Measurements from ENCODE around the gene ZNF280A.
A peak's percentile ranks its signal among the peaks of the same experiment; 100 is the strongest.

Gene ZNF280A

DNA sequence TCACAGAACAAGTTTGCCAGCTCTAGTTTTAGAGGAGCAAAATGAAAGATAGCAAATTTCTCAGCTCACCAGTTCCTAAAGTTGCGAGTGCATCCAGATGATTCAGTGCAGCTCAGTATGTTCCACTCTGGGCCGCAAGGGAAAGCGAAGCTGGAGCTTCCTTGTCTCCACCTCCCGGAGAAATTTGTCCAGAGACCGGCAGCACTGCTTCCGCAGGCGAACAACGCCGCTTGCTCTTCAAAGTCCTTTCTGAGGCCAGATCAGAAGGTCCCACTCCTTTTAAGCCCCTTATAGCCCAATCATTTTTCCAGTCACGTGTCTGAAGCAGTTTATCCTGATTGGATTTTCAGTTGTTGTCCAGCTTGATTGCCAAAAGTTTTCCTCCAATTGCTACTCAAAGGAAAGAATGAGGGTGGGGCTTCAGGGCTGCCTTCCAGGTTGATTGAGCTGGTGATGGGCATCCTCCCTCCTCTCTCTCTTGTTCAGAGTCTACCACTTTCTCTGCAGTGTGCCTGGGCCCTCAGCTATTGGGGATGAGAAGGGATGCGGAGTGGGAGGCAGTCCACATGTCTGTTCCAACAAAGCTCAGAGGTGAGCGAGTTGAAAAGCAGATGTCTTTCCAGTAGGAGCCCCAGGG, at the start of gene ZNF280A:
Gene ZNF280A (minus strand): TSS at position 251 of the 637 bp plus-strand sequence. CDS start 4,640 bp downstream, outside the sequence.
- H3K27me3 ChIP-seq (ENCODE audit: low read depth): no peaks in the 10 kb centered on the region; the same call in 1 of the 2 replicates

GRCh38 chr22:22569218-22569617, 49.1 kb upstream of the ZNF280A start:
- no peak for DNase-seq (ENCODE audit: low spot score in 2 of 2)

More for the DNA sequence above, at the start of gene ZNF280A:
- in situ Hi-C loops (cut with MboI; ENCODE audit: low sequenced_read_pairs): no loop called here
- H3K4me3 ChIP-seq: no peak within 1 kb of the TSS
- DNase-seq (ENCODE audit: low spot score in 2 of 2): no peak
- no peaks in the 10 kb centered on the region for H3K9me3 ChIP-seq
- no peaks in the 10 kb centered on the region; the same call in 1 of the 2 replicates for H3K4me1 ChIP-seq
- H3K36me3 ChIP-seq (replicated peaks): no peaks in the 10 kb centered on the region

DNA sequence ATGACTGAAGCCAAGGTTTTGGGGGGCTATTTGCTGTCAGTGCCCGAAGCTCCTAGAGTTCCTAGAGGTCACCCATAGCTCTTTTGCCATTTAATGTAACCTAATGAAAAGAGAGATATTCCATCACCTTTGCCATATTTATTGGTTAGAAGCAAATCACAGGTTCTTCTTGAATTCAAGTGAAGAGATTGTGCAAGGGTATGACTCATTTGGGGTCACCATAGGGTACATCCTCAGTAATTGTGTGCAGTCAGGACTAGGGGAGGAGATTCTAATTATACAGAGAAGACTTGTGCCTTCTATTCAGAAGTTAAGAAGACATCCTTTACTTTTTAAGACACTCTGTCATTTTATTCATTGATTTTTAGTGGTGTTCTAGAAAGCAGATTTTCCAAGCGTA, 45.9 kb upstream of the ZNF280A start:
- Histone ChIP-seq H3K36me3 (replicated peaks) (no peaks in the 10 kb centered on the region), H3K27me3 (ENCODE audit: low read depth) (peaks cover 3% of the 10 kb centered on the region; the same call in 1 of the 2 replicates), H3K4me1 (no peaks in the 10 kb centered on the region), H3K4me3 (no peak overlapping the region), H3K9me3 (no peaks in the 10 kb centered on the region)
- in situ Hi-C loops (cut with MboI; ENCODE audit: low sequenced_read_pairs): no loop called here
- DNase-seq (ENCODE audit: low spot score in 2 of 2): no peak

More at GRCh38 chr22:22569218-22569617, 49.1 kb upstream of the ZNF280A start:
- Histone ChIP-seq H3K4me1 (no peaks in the 10 kb centered on the region), H3K27me3 (ENCODE audit: low read depth) (peaks cover 3% of the 10 kb centered on the region), H3K36me3 (replicated peaks) (no peaks in the 10 kb centered on the region), H3K4me3 (no peak overlapping the region), H3K9me3 (no peaks in the 10 kb centered on the region)
- in situ Hi-C loops (cut with MboI; ENCODE audit: low sequenced_read_pairs): no loop called here

- Histone ChIP-seq H3K4me1 (no peaks in the 10 kb centered on the region), H3K36me3 (replicated peaks) (no peaks in the 10 kb centered on the region), H3K27me3 (ENCODE audit: low read depth) (no peaks in the 10 kb centered on the region), H3K4me3 (peak within 1 kb of the TSS; percentile 27), H3K9me3 (no peaks in the 10 kb centered on the region)
- DNase-seq (ENCODE audit: low spot score in 2 of 2): peak; percentile 55 to 92
- in situ Hi-C loops (cut with MboI; ENCODE audit: low sequenced_read_pairs): no loop called here
Measured at GRCh38 chr22:22558972-22559603, 39.0 kb upstream of the ZNF280A start, which contains the start of gene PRAME. Gene PRAME, minus strand, starts transcription at chr22:22559265. Its CDS starts 2,433 bp downstream, at chr22:22556832.

- Histone ChIP-seq H3K36me3 (replicated peaks) (no peaks in the 10 kb centered on the region), H3K9me3 (no peaks in the 10 kb centered on the region), H3K4me1 (no peaks in the 10 kb centered on the region), H3K27me3 (ENCODE audit: low read depth) (no peaks in the 10 kb centered on the region), H3K4me3 (peak overlapping the region; percentile 27)
- in situ Hi-C loops (cut with MboI; ENCODE audit: low sequenced_read_pairs): no loop called here
- DNase-seq (ENCODE audit: low spot score in 2 of 2): no peak
Measured at GRCh38 chr22:22558071-22558971, 38.3 kb upstream of the ZNF280A start.

GRCh38 chr22:22556995-22557925, 37.2 kb upstream of the ZNF280A start:
- no peaks in the 10 kb centered on the region for H3K9me3 ChIP-seq
- no peaks in the 10 kb centered on the region for H3K27me3 ChIP-seq (ENCODE audit: low read depth)
- H3K4me3 ChIP-seq: no peak overlapping the region
- H3K4me1 ChIP-seq: no peaks in the 10 kb centered on the region
- in situ Hi-C loops (cut with MboI; ENCODE audit: low sequenced_read_pairs): no loop called here
- DNase-seq (ENCODE audit: low spot score in 2 of 2): no peak
- H3K36me3 ChIP-seq (replicated peaks): no peaks in the 10 kb centered on the region

- in situ Hi-C loops (cut with MboI; ENCODE audit: low sequenced_read_pairs): no loop called here
- no peak for DNase-seq (ENCODE audit: low spot score in 2 of 2)
- Histone ChIP-seq H3K9me3 (no peaks in the 10 kb centered on the region), H3K4me3 (no peak overlapping the region), H3K27me3 (ENCODE audit: low read depth) (no peaks in the 10 kb centered on the region), H3K4me1 (no peaks in the 10 kb centered on the region), H3K36me3 (replicated peaks) (no peaks in the 10 kb centered on the region)
Measured at GRCh38 chr22:22556578-22556977, 36.5 kb upstream of the ZNF280A start.

GRCh38 chr22:22555596-22555995, 35.5 kb upstream of the ZNF280A start:
- H3K4me1 ChIP-seq: no peaks in the 10 kb centered on the region

GRCh38 chr22:22554587-22555284, 34.7 kb upstream of the ZNF280A start:
- Histone ChIP-seq H3K27me3 (ENCODE audit: low read depth) (no peaks in the 10 kb centered on the region), H3K9me3 (no peaks in the 10 kb centered on the region), H3K36me3 (replicated peaks) (no peaks in the 10 kb centered on the region), H3K4me1 (no peaks in the 10 kb centered on the region), H3K4me3 (no peak overlapping the region)
- in situ Hi-C loops (cut with MboI; ENCODE audit: low sequenced_read_pairs): no loop called here
- no peak for DNase-seq (ENCODE audit: low spot score in 2 of 2)

More at GRCh38 chr22:22555596-22555995, 35.5 kb upstream of the ZNF280A start:
- no peaks in the 10 kb centered on the region for H3K27me3 ChIP-seq (ENCODE audit: low read depth)
- in situ Hi-C loops (cut with MboI; ENCODE audit: low sequenced_read_pairs): no loop called here
- no peak overlapping the region for H3K4me3 ChIP-seq
- DNase-seq (ENCODE audit: low spot score in 2 of 2): no peak
- H3K9me3 ChIP-seq: no peaks in the 10 kb centered on the region
- no peaks in the 10 kb centered on the region for H3K36me3 ChIP-seq (replicated peaks)

DNA sequence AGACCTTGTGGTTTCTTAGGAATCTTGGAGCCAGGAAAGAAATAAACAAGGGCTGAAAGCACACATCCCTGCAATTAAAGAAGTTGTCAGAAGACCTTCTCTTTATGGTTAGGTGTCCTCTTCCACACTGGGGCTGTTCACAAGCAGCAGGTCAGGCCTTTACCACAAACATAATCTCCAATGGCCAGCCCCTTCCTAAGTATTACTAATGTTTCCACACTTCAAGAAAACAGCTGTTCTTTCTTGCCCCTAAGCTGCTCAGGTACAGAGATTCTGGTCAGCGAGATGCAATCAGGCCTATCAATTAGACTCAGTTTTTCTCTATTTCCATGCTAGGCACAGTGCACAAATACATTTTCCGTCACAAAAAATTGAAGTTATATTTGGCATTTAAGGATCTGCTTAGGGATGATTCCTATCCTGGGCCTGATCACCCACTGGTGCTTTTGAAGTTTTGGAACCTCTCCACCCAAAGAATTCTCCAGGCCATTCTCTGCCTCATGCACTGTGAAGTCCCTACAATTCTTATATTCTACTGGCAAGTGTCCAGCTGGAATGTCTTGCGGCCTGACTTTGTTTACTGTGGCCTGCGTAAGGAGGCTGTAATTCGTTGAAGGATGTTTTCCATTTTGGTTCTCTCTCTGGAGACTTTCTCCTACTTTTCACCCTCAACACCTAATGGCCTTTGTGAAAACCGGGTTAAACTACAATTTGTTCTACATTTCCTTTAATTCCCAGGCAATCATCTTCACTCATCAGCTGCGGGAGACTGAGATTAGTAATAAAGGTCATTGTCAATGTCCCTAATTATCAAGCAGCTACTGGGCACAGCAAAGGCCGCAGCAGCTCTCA, 33.9 kb upstream of the ZNF280A start:
- no peaks in the 10 kb centered on the region for H3K36me3 ChIP-seq (replicated peaks)
- in situ Hi-C loops (cut with MboI; ENCODE audit: low sequenced_read_pairs): no loop called here

GRCh38 chr22:22553141-22553540, 33.1 kb upstream of the ZNF280A start:
- no peaks in the 10 kb centered on the region for H3K27me3 ChIP-seq (ENCODE audit: low read depth)
- H3K4me3 ChIP-seq: no peak overlapping the region
- H3K4me1 ChIP-seq: no peaks in the 10 kb centered on the region
- H3K36me3 ChIP-seq (replicated peaks): no peaks in the 10 kb centered on the region
- no peak for DNase-seq (ENCODE audit: low spot score in 2 of 2)
- no peaks in the 10 kb centered on the region for H3K9me3 ChIP-seq
- in situ Hi-C loops (cut with MboI; ENCODE audit: low sequenced_read_pairs): no loop called here

More for the DNA sequence above, 33.9 kb upstream of the ZNF280A start:
- no peaks in the 10 kb centered on the region for H3K4me1 ChIP-seq
- no peaks in the 10 kb centered on the region for H3K9me3 ChIP-seq
- H3K4me3 ChIP-seq: no peak overlapping the region
- no peak for DNase-seq (ENCODE audit: low spot score in 2 of 2)
- no peaks in the 10 kb centered on the region for H3K27me3 ChIP-seq (ENCODE audit: low read depth)

- H3K4me3 ChIP-seq: no peak overlapping the region
- no peaks in the 10 kb centered on the region for H3K36me3 ChIP-seq (replicated peaks)
- H3K27me3 ChIP-seq (ENCODE audit: low read depth): no peaks in the 10 kb centered on the region
- H3K4me1 ChIP-seq: no peaks in the 10 kb centered on the region
- in situ Hi-C loops (cut with MboI; ENCODE audit: low sequenced_read_pairs): no loop called here
- no peaks in the 10 kb centered on the region for H3K9me3 ChIP-seq
- no peak for DNase-seq (ENCODE audit: low spot score in 2 of 2)
Measured at GRCh38 chr22:22552630-22553029, 32.6 kb upstream of the ZNF280A start.
